DOHH2 (cell line): ENCODE results near the gene LOXHD1.

Experiments
- H3F3A ChIP-seq: fragments of 200-600 bp; sonication (generic), shearing (Covaris generic); 2 replicates; pipeline ENCODE4 v1.6.0; 2016; ENCODE audit warnings: antibody characterized with exemption, mild to moderate bottlenecking; ENCODE audit not compliant: control insufficient read depth, insufficient read depth
- H3K27ac ChIP-seq: fragments of 200-600 bp; sonication (generic); 2 replicates; pipeline ENCODE4 v1.5.1; 2014; ENCODE audit warnings: low read depth, mild to moderate bottlenecking, low read length, moderate library complexity
- H3K27me3 ChIP-seq: fragments of 200-600 bp; sonication (generic); 2 replicates; pipeline ENCODE4 v1.6.1; 2014; ENCODE audit warnings: mild to moderate bottlenecking, low read length, mixed read lengths; ENCODE audit not compliant: control insufficient read depth
- H3K36me3 ChIP-seq: fragments of 200-600 bp; sonication (generic); 2 replicates; pipeline ENCODE4 v1.6.1; 2014; ENCODE audit warnings: mild to moderate bottlenecking, low read length, moderate library complexity, mixed read lengths; ENCODE audit not compliant: control insufficient read depth
- H3K4me1 ChIP-seq: fragments of 200-600 bp; sonication (generic); 2 replicates; pipeline ENCODE4 v1.6.1; 2014; ENCODE audit warnings: mild to moderate bottlenecking, low read length, mixed read lengths; ENCODE audit not compliant: control insufficient read depth
- H3K4me2 ChIP-seq: fragments of 200-600 bp; sonication (generic); 2 replicates; pipeline ENCODE4 v1.6.0; 2014; ENCODE audit warnings: mild to moderate bottlenecking, low read length, moderate library complexity
- H3K4me3 ChIP-seq: fragments of 200-600 bp; sonication (generic); 2 replicates; pipeline ENCODE4 v1.5.1; 2014; ENCODE audit warnings: mild to moderate bottlenecking, low read length, mixed read lengths
- H3K79me2 ChIP-seq: fragments of 200-600 bp; sonication (generic); 2 replicates; pipeline ENCODE4 v1.6.1; 2014; ENCODE audit warnings: mild to moderate bottlenecking, low read length, mixed read lengths; ENCODE audit not compliant: control insufficient read depth
- H3K9me2 ChIP-seq: fragments of 200-600 bp; sonication (generic); replicated peaks from 2 replicates; pipeline ENCODE4 v1.6.1; 2014; ENCODE audit warnings: mild to moderate bottlenecking, low read length, mixed read lengths; ENCODE audit not compliant: control insufficient read depth
- H3K9me3 ChIP-seq: fragments of 200-600 bp; sonication (generic); 2 replicates; pipeline ENCODE4 v1.6.1; 2014; ENCODE audit warnings: antibody characterized with exemption, low read length, mixed read lengths; ENCODE audit not compliant: control insufficient read depth, insufficient read depth
- H4K20me1 ChIP-seq: fragments of 200-600 bp; sonication (generic); 2 replicates; pipeline ENCODE4 v1.6.0; 2014; ENCODE audit warnings: low read depth, mild to moderate bottlenecking, antibody characterized with exemption, low read length, moderate library complexity; ENCODE audit not compliant: control insufficient read depth, insufficient read depth
- CTCF ChIP-seq: fragments of 200-600 bp; sonication (generic); IDR thresholded peaks from one replicate; pipeline ENCODE4 v1.5.1; 2014; ENCODE audit warnings: antibody characterized with exemption, mild to moderate bottlenecking, low read depth, low read length; ENCODE audit not compliant: poor library complexity, severe bottlenecking
- EZH2phosphoT487 ChIP-seq: fragments of 200-600 bp; sonication (generic); IDR thresholded peaks from 2 replicates; pipeline ENCODE4 v1.6.1; 2017; ENCODE audit warnings: borderline replicate concordance, mild to moderate bottlenecking, antibody characterized with exemption, low read length, moderate library complexity, mixed read lengths

The LOXHD1 gene

DNA sequence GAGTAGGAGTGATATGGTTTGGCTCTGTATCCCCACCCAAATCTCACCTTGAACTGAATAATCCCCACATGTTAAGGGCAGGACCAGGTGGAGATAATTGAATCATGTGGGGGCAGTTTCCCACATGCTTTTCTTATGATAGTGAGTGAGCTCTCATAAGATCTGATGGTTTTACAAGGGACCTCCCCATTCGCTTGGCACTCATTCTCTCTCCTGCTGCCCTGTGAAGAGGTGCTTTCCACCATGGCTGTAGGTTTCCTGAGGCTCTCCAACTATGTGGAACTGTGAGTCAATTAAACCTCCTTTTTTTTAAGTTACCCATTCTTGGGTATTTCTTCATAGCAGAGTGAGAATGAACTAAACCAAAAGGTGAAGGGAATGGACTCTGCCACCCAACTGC lies 207.5 kb downstream of the LOXHD1 start:
- H3K9me3 ChIP-seq = no peaks in the 10 kb centered on the region
- 0 out of 2 replicates have a peak, but pooled peaks cover 5% of the 10 kb centered on the region for H3K27me3 ChIP-seq
- H3F3A ChIP-seq = no peaks in the 10 kb centered on the region
- no peaks in the 10 kb centered on the region for H3K9me2 ChIP-seq
- H3K79me2 ChIP-seq = no peaks in the 10 kb centered on the region
- H3K4me3 ChIP-seq = no peak overlapping the region
- H3K27ac ChIP-seq = no peak overlapping the region
- no peaks in the 10 kb centered on the region for H3K4me1 ChIP-seq
- TF ChIP-seq EZH2phosphoT487 (no peak), CTCF (no peak)
- H3K36me3 ChIP-seq = no peaks in the 10 kb centered on the region
- no peaks in the 10 kb centered on the region for H4K20me1 ChIP-seq
- no peak overlapping the region for H3K4me2 ChIP-seq

DNA sequence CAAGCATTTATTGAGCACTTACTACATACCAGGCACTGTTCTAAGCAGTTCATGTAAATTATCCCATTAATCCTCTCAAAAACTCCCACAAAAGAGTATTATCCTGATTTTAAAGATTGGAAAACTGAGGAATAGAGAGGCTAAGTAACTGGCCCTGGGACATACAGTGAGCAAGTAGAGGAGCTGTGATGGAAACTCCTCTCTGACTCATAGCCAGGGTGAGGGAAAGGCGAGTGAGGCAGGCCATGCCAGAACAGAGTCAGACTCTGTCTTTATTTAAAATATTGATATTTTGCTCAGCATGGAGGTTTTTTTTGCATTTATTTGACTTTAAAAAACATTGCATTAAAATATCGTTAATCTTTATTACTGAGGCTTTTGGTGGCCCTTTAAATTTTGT lies 208.0 kb downstream of the LOXHD1 start:
- Histone ChIP-seq H3K4me1 (no peaks in the 10 kb centered on the region), H3F3A (no peaks in the 10 kb centered on the region), H3K9me3 (no peaks in the 10 kb centered on the region), H3K4me2 (no peak overlapping the region), H3K4me3 (no peak overlapping the region), H3K79me2 (no peaks in the 10 kb centered on the region), H4K20me1 (no peaks in the 10 kb centered on the region), H3K27me3 (0 out of 2 replicates have a peak, but pooled peaks cover 5% of the 10 kb centered on the region), H3K9me2 (no peaks in the 10 kb centered on the region), H3K36me3 (no peaks in the 10 kb centered on the region), H3K27ac (no peak overlapping the region)
- TF ChIP-seq CTCF (no peak), EZH2phosphoT487 (no peak)

DNA sequence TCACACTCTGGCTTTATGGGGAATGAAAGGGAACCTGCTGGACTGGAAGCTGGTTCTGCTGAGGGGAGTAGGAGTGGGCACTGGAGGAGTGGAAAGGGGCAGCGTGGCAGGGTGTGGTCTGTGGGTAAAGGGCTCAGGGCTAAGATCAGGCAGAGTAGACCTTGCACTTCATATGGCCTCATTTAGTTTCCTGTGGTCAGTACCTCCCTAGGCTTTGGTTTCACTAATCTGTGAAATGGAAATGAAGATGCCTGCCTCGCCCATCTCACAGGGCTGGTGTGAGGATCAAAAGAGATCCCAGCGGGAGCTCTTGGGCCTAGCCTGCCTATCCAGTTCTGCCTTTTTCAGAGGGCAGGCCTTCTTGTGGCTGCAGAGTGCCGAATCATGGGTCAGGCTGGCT lies 208.7 kb downstream of the LOXHD1 start:
- Histone ChIP-seq H3K27me3 (0 out of 2 replicates have a peak, but pooled peaks cover 5% of the 10 kb centered on the region), H3K9me3 (no peaks in the 10 kb centered on the region), H3K4me1 (no peaks in the 10 kb centered on the region), H3K4me3 (no peak overlapping the region), H4K20me1 (no peaks in the 10 kb centered on the region), H3K36me3 (no peaks in the 10 kb centered on the region), H3K79me2 (no peaks in the 10 kb centered on the region), H3K4me2 (no peak overlapping the region), H3K27ac (no peak overlapping the region), H3K9me2 (no peaks in the 10 kb centered on the region), H3F3A (no peaks in the 10 kb centered on the region)
- TF ChIP-seq EZH2phosphoT487 (no peak), CTCF (no peak)

DNA sequence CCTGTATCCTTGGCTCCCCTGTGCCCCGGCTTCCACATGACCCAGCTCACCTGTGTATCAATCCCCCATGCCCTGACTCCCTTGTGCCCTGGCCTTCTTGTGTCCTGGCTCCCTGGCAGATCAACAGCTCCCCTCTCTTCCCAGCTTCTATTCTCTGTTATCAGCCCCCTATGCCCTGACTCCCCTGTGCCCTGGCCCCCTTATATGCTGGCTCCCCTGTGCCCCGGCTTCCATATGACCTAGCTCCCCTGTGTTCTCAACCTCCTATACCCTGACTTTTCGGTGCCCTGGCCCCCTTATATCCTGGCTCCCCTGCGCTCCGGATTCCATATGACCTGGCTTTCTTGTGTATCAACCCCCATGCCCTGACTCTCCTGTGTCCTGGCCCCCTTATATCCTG lies 209.2 kb downstream of the LOXHD1 start:
- Histone ChIP-seq H3K4me2 (no peak overlapping the region), H3K79me2 (no peaks in the 10 kb centered on the region), H3K36me3 (no peaks in the 10 kb centered on the region), H3K4me3 (no peak overlapping the region), H3K27ac (no peak overlapping the region), H3K9me2 (no peaks in the 10 kb centered on the region), H3K27me3 (0 out of 2 replicates have a peak, but pooled peaks cover 4% of the 10 kb centered on the region), H4K20me1 (no peaks in the 10 kb centered on the region), H3K4me1 (no peaks in the 10 kb centered on the region), H3F3A (no peaks in the 10 kb centered on the region), H3K9me3 (no peaks in the 10 kb centered on the region)
- TF ChIP-seq CTCF (no peak), EZH2phosphoT487 (no peak)
